ENCODE measurements around the gene MED12.

GRCh38 chrX:71102292-71102691 is 16.1 kb upstream of the MED12 start:
- TF ChIP-seq, protein P1, sequence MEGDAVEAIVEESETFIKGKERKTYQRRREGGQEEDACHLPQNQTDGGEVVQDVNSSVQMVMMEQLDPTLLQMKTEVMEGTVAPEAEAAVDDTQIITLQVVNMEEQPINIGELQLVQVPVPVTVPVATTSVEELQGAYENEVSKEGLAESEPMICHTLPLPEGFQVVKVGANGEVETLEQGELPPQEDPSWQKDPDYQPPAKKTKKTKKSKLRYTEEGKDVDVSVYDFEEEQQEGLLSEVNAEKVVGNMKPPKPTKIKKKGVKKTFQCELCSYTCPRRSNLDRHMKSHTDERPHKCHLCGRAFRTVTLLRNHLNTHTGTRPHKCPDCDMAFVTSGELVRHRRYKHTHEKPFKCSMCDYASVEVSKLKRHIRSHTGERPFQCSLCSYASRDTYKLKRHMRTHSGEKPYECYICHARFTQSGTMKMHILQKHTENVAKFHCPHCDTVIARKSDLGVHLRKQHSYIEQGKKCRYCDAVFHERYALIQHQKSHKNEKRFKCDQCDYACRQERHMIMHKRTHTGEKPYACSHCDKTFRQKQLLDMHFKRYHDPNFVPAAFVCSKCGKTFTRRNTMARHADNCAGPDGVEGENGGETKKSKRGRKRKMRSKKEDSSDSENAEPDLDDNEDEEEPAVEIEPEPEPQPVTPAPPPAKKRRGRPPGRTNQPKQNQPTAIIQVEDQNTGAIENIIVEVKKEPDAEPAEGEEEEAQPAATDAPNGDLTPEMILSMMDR (conservative IDR thresholded peaks at IDR 0.05 in 1 of 2, IDR thresholded peaks at IDR 0.05 in 1 of 2; ENCODE audit: extremely low read depth in 1 of 2, insufficient read depth in 1 of 2, low read depth in 1 of 2, low read length in 2 of 2), result no peak
- TF ChIP-seq EZH2 (IDR thresholded peaks at IDR 0.05; ENCODE audit: borderline replicate concordance, low read length), result no peak

All from mammary epithelial cell (primary cell).